ENCODE measurements around the gene SESN3.

GRCh38 chr11:95148938-95149337 is 82.1 kb downstream of the SESN3 start:
- TF ChIP-seq, protein P1, sequence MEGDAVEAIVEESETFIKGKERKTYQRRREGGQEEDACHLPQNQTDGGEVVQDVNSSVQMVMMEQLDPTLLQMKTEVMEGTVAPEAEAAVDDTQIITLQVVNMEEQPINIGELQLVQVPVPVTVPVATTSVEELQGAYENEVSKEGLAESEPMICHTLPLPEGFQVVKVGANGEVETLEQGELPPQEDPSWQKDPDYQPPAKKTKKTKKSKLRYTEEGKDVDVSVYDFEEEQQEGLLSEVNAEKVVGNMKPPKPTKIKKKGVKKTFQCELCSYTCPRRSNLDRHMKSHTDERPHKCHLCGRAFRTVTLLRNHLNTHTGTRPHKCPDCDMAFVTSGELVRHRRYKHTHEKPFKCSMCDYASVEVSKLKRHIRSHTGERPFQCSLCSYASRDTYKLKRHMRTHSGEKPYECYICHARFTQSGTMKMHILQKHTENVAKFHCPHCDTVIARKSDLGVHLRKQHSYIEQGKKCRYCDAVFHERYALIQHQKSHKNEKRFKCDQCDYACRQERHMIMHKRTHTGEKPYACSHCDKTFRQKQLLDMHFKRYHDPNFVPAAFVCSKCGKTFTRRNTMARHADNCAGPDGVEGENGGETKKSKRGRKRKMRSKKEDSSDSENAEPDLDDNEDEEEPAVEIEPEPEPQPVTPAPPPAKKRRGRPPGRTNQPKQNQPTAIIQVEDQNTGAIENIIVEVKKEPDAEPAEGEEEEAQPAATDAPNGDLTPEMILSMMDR (IDR thresholded peaks at IDR 0.05): no peak
- no peak for TF ChIP-seq CREM (CRISPR knock-in tag; IDR thresholded peaks at IDR 0.05)
- TF ChIP-seq ZNF121 (CRISPR knock-in tag; IDR thresholded peaks at IDR 0.05): no peak
- TF ChIP-seq NR1H2 (CRISPR knock-in tag; IDR thresholded peaks at IDR 0.05): no peak
- TF ChIP-seq NR2C2 (CRISPR knock-in tag; IDR thresholded peaks at IDR 0.05): no peak
- TF ChIP-seq ZNF425 (CRISPR knock-in tag; conservative IDR thresholded peaks at IDR 0.05): no peak
- no peak for TF ChIP-seq ZNF138 (CRISPR knock-in tag; conservative IDR thresholded peaks at IDR 0.05)
- no peak for TF ChIP-seq NFATC4 (CRISPR knock-in tag; IDR thresholded peaks at IDR 0.05)

All from WTC11 (cell line).